T-helper 2 cell (primary cell): ENCODE data around the gene CDK5RAP3.

Experiments
- DNase-seq, 5 experiments: peaks; one replicate each; pipeline versions ENCODE4 v3.0.0 to v3.0.0-alpha.2; 2012 to 2022

The CDK5RAP3 gene

GRCh38 chr17:47949197-47949759 lies 21.6 kb upstream of the CDK5RAP3 start:
- peak; percentile 54 to 73 (median 69) for DNase-seq

DNA sequence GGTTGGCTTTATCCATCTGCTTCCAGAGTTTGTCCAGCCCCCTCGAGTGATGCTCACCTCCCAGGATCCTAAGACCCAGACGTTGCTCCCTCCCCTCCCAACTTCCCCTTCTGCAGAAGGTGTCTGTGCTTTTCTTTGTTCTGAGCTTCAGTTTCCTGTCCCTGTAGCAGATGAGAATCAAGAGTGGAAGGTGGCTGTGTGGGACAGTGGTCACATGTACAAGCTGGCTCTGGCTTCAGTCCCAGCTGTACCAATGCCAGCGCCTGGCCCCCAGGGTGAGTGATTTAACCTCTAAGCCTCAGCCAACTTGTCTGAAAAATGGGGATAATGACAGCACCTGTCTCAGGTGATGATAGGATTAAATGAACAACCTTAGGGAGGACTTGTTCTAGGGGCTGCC lies 21.0 kb upstream of the CDK5RAP3 start:
- DNase-seq = no peak

DNA sequence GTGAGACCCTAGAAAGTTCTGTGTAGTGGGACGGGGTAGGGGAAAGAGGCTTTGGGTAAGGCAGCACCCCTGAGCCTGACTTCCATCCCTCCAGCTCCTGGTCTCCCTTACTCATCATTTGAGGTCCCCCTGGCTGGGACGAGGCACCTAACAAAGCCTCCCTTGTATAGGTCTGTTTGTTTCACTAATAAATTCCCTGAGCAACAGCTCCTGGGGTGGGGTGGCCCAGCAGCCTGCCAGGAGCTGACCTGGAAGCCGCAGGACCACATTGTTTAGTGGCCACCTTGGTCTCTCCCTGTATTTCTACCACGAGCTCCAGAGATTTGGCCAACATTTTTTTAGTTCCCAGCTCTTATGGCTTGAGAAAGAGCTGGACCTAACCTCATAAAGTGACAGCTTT lies 20.5 kb upstream of the CDK5RAP3 start:
- no peak for DNase-seq

DNA sequence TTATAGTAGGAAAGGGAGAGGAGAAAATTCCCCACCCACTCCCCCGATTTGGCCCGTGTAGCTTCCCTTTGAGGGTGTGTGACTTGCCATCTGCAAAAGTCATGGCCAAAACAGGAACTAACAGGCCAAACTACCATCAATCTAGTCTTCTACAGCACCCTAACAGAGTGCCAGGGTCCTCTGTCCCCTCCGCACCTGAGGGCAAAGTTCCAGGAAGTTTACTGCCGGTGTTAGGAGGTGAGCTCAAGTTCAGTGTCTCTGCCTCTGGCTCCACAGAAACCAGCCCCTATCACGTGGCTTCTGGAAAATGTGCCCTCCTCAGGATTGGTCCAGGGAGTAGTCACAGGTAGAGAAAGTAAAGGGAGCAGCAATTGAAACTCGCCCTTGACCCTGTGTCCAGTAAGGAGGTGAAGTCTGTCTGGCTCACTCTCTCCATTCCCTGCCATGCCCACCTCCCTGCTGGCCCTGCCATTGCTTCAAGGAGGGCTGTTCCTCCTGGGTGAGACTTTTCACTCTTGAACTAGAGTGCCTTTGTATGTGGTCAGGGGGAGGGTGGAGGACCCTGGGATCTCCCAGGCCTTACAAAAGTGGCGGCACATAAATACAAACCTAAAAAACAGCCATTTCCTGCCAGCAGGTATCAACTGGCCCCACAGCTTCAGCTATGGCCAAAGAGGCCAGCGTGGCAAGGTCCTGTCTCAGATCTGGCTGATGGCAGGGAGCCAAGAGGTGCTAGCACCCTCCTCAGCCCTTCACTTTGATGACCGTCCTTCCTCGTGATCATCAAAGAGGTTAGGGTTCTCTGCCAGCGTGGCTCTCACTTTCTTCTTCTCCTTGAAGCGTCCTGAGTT lies 18.5 kb upstream of the CDK5RAP3 start:
- no peak for DNase-seq

DNA sequence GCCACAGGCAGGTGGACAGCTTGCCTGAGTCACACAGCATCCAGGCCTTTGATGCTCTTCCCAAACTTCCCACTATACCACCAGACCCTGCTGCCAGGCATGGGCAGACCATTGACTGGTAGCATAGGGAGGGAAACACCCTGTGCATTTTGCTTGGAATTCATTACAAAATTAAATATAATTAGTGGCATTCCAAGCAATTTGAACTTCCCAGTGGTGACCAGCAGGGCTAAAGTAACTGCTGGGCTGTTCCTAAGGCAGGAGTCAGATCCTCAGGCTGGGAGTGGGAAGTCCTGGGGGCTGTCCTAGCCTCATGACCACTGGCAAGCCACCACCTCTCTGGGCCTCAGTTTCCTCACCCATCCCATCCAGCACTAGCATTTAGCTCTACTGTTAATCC lies 17.0 kb upstream of the CDK5RAP3 start:
- DNase-seq = no peak

GRCh38 chr17:47955497-47956461 lies 15.1 kb upstream of the CDK5RAP3 start:
- DNase-seq = no peak

- DNase-seq = no peak
Measured at GRCh38 chr17:47956791-47957590, 13.9 kb upstream of the CDK5RAP3 start.

DNA sequence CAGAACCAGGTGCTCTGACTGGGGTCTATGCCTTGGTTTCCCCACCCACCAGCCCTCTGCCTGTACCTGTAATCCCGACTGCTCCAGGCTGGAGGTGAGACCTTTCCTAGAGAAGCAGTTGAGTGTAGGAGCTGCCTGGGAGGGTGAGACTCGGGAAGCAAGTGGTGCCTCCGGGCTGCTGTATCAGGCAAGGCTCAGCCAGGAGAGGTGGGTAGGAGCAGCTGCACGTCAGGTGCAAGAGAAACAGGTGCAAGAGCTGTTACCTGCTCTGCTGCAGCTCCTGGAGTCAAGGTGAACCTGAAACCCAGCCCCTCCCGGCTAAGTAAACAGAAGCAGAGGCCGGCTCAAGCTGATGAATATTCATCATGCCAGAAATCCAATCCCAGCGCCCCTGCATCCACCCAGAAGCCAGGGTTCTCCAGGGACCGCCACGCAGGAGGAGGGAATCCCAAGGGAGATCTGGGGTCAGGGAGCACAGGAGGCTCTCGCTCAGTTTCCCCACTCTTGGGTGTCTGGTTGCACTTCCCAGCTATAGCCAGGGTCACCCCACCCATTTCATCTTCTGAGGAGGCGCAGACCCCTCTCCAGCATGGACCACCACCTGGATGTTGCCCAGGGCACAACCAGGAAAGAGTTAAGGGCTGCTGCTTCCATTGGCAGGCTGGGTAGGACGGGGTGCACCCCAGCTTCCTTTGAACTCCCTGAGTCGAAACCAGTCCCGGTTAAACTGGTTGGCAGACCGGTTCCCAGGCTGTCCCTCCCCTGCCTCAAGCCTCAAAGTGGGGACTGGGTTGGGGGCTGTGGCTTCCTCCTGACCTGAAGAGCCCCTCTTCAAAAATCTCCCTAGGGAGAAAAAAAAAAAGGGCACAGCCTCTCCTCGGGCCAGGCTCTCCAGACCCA lies 13.1 kb upstream of the CDK5RAP3 start, which contains the start of gene PRR15L:
Gene PRR15L, minus strand, starts transcription at position 293 of the 900 bp plus-strand sequence. CDS start 4,649 bp downstream, outside the sequence.
- no peak for DNase-seq

- DNase-seq = no peak
Measured at GRCh38 chr17:47959825-47960655, 10.9 kb upstream of the CDK5RAP3 start.

- DNase-seq = no peak
Measured at GRCh38 chr17:47961406-47961805, 9.5 kb upstream of the CDK5RAP3 start.

GRCh38 chr17:47962901-47963300 lies 8.0 kb upstream of the CDK5RAP3 start:
- no peak for DNase-seq

- no peak for DNase-seq
Measured at GRCh38 chr17:47964856-47965255, 6.1 kb upstream of the CDK5RAP3 start.

DNA sequence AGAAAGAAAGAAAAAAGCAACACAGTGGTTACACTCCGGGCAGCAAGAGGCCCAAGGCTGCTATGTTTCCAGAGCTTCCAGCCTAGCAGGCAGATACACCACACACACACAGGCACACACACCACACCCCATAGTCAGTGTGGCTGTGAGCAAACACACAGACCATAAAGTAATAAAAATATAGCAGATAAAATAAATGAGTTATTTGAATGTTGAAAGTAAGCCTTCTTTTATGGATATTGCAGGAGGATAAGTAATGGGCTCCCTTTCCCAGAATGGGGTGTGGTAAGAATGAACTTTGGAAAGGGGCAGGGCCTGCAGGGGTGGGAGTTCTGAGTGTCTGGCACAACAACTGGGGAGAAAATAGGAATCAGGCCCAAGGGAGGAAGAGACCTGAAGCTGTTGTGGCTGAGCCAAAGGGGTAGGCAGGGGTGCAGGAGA lies 4.8 kb upstream of the CDK5RAP3 start:
- DNase-seq = no peak

GRCh38 chr17:47967607-47968252 lies 3.2 kb upstream of the CDK5RAP3 start:
- DNase-seq = no peak

DNA sequence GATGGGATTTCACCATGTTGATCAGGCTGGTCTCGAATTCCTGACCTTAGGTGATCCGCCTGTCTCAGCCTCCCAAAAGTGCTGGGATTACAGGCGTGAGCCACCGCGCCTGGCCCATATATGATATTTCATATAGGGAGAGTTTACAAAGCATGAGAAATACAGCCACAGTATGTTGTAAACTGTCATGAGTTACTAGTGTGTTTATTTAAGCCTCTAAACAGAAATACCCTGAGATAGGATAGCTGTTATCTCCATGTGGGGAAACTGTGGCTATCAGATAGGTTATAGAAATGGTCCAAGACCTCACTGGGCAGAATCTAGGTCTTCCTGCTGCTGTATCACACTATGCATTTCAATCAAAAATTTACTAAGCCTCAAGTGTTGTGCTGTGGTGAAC lies 2.1 kb upstream of the CDK5RAP3 start:
- DNase-seq = no peak

GRCh38 chr17:47969930-47970724 lies 786 bp upstream of the CDK5RAP3 start:
- DNase-seq = no peak

GRCh38 chr17:47973541-47973940 lies 2.6 kb downstream of the CDK5RAP3 start:
- no peak for DNase-seq

DNA sequence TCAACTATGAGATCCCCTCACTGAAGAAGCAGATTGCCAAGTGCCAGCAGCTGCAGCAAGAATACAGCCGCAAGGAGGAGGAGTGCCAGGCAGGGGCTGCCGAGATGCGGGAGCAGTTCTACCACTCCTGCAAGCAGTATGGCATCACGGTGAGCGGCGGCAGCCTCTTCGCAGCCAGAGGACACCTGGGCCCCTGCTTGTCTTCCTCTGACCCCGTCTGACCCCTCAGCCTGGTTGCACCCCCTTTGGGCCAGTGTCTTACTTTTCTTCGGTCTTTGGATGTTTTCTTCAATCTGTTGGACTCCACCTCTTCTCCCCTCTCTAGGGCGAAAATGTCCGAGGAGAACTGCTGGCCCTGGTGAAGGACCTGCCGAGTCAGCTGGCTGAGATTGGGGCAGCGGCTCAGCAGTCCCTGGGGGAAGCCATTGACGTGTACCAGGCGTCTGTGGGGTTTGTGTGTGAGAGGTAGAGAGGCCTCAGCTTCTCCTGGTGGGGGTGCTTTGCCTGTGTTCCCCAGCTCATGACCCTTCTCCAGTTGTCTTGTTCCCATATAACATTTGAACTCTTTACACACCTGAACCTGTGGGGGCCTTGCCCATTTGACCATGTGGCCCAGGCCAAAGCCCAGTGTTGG lies 4.4 kb downstream of the CDK5RAP3 start:
- DNase-seq = no peak
